Right hindlimb (tissue), 1 donor: ENCODE results near the gene LRRC45.

ENCODE experiments used
- DNase-seq: peaks from one replicate; pipeline ENCODE4 v3.0.0-alpha.2; 2018

Gene LRRC45

DNA sequence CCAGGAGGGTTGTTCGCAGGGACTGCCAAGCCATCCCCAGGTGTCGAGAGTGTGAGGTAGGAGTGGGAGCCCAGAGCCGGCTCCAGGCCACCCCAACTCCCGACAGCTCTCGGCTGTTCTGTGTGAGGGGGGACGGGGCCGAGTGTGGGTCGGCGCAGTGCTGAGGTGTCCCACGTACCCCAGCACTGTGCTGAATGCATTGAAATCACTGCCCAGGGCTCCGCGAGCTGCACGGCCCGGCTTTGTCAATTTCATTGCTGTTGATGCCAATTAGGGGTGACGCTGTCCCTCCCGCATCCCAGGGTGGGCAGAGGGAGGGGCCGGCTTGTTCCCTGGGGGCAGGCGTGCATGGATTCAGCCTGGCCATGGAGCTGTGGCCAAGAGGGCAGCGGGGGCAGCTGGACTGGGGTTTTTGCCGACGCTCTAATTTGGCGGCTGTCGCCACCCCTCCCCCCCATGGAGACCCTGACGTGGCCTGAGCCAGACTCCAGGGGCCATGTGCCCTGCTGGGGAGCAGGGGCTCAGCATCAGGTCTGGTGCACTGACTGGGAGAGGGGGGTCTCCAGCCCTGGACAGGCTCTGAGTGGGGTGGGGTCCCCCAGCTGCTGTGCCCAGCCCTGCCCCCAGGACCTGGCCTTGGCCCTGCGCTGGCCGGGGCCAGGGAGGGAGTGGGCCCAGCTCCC lies 14.7 kb upstream of the LRRC45 start:
- no peak for DNase-seq

DNA sequence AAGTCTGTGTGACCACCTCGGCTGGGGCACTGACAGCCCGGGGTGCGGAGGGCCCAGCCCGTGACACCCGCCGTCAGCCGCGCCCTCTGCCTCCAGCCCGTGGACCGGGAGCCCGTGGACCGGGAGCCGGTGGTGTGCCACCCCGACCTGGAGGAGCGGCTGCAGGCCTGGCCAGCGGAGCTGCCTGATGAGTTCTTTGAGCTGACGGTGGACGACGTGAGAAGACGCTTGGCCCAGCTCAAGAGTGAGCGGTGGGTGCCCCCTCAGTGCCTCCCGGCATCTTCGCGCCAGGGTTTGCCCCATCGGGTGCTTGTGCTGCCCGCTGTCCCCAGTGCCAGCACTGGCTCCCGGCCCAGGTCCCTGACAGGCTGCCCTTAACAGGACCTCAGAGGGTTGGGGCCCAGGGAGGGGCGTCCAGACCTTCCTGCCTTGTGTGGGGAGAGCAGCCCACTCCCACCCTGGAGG lies 14.1 kb upstream of the LRRC45 start:
- no peak for DNase-seq

DNA sequence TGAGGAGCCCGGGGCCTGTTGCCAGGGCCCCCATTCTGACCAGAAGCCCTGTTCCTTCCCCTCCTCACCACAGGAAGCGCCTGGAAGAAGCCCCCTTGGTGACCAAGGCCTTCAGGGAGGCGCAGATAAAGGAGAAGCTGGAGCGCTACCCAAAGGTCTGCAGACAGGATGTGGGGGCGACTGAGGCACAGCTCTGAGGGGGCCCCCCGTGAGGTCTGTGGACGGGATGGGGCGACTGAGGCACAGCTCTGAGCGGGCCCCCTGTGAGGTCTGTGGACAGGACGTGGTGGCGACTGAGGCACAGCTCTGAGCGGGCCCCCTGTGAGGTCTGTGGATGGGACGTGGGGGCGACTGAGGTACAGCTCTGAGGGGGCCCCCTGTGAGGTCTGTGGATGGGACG lies 13.7 kb upstream of the LRRC45 start:
- DNase-seq = no peak

DNA sequence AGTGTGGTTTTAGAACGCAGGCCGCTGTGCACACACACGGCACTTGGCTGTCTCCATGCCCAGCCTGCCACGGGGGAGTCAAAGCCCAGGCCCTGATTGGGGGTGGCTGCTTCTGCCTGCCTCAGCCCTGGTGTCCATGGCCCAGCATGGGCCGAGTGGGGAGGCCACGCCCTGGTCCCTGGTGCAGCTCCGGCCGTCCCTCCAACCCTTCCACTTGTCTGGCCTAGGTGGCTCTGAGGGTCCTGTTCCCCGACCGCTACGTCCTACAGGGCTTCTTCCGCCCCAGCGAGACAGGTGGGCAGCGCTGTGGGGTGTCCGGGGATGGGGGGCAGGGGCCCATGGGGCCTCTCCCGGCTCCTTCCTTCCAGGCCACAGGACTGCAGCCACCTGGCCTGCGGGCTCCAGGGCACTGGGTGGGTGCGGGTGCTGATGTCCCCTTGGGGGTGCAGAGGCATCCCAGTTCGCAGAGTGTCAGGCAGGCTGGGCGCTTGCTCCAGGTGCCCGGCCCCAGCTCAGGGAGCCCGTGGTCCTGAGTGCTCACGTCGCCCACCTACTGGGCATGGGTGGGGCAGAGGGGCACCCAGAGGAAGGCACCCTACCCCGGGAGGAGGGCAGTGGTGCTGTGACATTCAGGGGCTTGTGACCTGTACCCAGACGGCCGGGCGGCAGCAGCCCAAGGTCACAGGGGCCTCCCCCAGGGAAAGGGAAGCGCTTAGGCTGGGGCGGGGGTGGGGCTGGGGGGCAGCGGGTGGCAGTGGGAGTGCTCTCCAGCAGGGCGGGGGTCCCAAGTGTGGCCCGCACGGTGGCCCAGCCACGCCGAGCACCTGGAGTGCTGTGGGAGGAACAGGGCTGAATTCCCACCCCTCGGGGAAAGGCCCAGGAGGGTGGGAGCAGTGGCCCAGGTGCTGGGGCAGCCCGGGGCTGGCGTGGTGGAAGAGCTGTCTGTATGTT lies 12.3 kb upstream of the LRRC45 start:
- no peak for DNase-seq

DNA sequence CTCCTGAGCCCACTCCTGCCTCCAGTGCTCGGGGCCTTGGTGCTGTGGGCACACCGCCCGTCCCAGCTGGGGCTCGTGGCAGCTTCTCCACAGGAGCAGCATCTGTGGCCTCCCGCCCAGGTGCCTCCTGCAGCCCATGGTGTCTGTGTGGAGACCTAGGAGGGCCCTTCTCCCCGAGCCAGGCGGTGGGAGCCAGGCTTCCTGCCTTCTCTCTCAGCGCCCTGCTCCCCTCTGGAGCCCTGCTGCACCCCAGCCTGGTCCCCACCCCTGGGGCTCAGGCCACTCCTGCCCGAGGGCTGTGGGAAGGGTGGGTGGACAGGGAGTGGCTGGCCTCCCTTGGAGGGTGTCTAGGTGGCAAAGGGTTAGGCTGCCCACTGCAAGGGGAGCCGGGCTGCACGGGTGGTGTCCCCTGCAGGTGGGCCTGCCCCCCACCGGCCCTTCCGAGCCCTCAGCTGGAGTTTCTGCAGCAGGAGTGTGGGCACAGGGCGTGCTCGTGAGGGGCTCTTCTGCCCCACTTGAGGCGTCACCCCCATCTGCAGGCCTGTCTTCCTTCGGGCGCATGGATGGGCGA lies 11.4 kb upstream of the LRRC45 start:
- no peak for DNase-seq

DNA sequence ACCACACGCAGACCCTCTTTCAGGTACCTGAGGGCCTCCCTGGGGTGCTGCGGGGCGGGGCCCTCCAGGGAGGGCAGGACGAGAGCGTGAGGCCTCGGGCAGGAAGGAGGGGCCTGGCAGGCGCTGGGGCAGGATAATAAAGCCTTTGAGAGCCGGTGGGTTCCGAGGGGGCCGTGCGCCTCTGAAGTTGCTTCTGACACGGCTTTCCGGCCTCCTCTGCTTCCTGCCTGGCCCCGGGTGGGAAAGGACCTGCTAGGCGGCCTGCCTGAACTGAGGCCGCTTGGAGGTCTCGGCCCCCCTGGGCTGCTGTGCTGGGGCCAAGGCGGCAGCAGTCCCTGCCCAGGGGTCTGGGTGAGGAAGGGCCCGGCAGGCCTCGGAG lies 10.9 kb upstream of the LRRC45 start:
- no peak for DNase-seq

DNA sequence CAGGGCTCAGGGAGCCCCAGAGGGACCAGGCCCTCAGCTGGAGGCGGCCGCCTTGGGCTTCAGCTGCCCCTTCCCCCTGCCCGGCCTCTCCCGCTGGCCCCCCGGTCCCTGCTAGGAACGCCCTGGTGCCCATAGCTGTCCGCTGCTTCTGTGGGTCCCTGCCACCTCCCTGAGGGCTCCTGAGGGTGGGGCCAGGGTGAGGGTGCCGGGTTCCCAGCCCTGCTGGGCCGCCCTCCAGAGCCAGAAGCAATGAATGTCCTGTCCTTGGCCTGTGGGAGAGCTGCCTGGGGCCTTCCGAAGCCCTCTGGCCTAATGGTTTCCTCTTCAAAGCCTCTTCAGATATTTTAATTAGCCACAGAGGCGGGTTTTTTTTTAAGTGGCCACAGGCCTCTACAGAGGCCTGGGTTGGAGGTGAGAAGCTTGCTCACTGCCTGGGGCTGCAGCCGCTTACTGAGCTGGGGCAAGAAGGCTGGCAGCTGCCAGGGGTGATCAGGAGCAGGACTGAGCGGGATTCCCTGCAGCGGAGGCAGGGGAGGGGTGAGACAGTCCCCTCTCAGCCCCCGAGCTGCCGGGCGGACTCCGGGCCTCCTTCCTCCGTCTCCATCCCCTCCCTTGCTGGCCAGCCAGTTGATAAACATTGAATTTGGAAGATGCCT lies 10.3 kb upstream of the LRRC45 start:
- no peak for DNase-seq

DNA sequence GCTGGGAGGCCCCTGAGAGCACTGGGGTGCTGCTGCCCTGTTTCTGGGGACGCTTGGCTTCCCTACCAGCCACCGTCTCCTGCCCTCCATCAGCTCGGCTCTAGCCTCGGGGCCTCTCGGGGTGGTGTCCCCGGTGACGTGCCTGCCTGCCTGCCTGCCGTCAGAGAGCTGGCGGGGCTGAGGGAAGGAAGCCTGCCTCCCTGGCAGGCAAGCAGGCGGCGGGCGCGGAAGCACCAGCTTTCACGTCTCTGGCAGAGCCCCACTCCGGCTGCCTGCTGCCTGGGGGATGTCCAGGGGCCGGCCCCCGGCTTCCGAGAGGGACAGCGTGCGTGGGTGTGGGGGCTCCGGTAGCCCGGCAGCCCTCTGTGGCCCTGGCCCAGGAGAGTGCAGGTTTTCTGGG lies 9.8 kb upstream of the LRRC45 start:
- peak; percentile 69 for DNase-seq

DNA sequence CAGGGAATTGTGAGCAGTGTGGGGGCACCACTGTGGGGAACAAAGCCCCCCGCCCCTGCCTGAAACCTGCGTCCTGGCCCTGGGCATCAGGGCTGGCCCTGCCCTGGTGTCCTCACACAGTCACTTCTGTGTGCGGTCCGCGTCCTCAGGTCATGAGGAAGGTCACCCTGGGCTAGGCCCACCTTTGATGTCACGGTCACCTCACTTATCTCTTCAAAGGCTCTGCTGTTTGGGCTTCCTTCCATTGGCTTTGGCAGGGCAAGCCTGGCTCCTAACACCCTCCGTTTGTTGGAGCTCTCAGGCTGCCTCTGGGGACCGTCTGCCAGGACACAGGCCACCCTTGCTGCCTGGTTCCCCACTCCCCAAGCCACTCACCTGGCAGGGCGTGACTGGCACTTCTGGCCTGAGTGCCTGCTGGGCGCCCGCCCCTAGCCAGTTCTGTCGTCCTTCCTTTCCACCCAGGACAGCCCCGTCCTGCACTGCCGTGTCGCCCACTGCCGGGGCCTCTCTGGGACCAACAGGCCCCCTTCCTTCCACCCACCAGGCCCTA lies 9.3 kb upstream of the LRRC45 start:
- DNase-seq = no peak

DNA sequence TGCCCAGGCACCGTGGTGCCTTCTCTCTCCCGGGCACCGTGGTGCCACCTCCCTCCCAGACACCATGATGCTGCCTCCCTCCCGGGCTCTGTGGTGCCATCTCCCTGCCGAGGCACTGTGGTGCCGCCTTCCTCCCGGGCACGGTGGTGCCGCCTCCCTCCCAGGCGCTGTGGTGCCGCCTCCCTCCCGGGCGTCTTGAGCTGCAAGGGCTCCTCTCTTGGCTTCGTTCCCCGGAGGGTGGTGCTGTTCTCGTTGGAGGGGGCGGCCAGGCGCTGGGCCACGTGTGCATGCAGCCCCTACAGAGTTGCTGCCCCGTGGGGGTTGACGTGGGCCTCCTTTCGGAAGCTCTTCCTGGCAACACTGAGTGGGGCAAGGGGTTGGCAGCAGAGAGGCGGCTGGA lies 8.7 kb upstream of the LRRC45 start:
- no peak for DNase-seq

DNA sequence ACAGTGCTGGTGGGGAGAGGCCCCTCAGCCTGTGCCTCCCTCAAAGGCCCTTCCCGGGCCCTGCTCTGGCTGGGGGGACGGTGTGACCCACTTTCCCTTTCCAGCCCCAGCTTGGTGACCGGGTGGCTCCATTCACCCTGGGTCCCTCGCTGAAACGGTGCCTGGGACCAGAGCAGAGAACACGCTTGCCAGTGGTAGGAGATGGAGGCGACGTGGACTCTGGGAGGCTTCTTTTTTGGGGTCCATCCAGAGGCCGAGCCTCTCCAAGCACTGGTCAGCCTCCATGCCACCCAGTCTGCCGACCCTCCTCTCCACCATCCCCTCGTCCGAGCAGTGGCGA lies 8.2 kb upstream of the LRRC45 start:
- DNase-seq = no peak

DNA sequence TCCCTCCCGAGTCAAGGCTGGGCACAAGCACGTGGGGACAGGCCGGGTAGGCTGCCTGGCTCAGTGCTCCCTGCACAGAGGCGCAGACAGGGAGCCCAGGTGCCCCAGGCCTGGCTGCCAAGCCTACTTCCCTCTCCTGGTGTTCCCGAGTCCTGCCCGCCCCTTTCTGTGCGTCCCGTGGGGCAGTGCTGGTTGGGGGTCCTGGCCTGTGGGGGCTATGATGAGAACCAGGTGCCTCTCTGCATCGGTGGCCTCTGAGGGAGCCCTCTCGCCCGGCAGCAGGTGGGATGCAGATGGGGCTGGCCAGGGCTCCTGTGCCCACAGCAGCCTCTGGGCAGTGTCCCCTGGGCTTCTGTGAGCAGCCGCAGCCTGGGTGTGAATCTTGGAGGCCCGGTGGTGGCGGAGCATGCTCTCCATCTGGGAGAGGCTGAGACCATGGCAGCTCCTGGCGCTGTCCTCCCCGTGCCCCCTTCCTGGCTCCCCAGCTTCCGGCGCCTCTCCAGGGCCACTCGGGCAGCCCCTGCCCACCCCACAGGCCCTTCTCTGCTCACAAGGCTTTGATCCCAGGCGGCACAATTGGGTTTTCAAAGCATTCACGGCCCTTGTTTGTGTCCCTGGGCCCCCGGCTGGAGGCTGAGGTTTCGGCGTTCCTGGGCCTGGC lies 7.7 kb upstream of the LRRC45 start:
- no peak for DNase-seq

DNA sequence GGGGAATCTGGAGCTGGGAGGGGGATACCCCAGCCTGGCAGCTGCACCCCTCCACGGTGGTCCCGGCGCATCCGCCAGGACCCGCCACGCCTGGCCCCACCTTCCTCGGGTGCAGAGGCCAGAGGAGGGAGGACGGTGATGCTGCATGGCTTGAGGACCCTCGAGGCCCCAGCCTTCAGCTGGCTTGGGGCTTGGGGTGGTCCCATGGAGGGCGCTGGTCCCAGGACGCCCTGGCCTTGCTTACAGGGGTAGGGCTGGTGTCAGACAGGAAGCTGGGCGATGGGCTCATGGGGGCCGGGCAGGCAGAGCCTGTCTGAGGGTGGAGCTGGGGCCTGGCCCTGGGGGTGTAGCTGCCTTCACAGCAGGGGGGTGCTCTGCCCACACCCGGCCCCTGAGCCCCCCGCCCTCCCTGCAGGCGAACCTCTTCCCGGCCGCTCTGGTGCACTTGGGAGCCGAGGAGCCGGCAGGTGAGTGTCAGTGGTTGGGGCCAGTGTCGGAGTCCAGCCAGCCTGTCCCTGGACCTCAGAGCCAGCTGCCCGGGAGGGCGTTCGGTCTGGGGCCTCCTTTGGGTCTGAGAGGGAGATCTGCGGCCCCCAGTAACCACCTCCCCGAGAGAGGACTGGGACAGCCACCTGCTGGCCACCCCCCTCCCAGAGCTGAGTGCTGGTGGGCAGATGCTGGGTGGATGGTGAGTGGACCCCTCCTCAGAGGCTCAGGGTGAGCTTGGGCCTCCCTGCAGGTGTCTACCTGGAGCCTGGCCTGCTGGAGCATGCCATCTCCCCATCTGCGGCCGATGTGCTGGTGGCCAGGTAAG lies 6.8 kb upstream of the LRRC45 start:
- no peak for DNase-seq

DNA sequence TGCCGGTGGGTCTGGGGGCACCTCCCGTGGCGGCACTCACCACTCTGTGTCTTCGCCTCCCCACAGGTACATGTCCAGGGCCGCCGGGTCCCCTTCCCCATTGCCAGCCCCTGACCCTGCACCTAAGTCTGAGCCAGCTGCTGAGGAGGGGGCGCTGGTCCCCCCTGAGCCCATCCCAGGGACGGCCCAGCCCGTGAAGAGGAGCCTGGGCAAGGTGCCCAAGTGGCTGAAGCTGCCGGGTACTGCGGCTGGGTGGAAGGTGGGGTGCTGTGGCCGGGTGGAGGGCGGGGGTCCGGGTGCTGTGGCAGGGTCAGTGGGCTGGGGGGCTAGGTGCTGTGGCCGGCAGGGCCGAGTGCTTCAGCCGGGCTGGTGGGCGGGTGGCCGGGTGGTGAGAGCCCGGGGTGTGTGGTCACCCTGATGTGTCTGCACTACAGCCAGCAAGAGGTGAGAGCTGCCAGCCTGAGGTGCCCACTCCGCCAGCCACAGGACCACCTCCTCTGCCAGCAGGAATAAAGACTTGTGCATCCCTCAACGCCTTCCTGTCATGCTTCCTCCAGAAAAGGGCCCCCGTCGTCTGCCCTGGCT lies 6.1 kb upstream of the LRRC45 start:
- no peak for DNase-seq

DNA sequence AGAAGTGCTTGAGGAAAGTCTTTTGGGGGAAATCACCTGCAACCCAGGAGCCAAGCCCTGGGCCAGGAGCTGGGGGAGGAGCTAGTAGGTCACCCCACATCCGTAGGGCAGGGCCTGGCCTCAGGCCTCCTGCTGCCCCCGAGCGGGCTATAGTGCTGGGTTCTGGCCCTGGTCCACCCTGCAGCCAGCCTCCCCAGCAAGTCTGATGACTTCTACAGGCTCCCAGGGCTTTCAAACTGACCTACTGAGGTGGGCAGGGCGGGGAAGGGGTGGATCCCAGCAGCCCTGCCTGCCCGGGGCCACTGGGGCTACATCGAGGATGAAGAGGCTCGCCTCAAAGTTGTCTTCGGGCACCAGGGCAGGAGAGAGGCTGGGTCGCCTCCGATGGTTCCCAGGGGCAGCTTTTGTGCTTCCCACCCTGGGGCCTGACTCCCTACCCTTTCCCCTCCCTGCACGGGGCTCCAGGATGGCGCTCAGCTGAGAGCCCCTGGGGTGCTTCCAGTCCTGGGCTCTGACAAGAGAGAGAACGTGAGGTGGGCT lies 5.4 kb upstream of the LRRC45 start:
- no peak for DNase-seq

DNA sequence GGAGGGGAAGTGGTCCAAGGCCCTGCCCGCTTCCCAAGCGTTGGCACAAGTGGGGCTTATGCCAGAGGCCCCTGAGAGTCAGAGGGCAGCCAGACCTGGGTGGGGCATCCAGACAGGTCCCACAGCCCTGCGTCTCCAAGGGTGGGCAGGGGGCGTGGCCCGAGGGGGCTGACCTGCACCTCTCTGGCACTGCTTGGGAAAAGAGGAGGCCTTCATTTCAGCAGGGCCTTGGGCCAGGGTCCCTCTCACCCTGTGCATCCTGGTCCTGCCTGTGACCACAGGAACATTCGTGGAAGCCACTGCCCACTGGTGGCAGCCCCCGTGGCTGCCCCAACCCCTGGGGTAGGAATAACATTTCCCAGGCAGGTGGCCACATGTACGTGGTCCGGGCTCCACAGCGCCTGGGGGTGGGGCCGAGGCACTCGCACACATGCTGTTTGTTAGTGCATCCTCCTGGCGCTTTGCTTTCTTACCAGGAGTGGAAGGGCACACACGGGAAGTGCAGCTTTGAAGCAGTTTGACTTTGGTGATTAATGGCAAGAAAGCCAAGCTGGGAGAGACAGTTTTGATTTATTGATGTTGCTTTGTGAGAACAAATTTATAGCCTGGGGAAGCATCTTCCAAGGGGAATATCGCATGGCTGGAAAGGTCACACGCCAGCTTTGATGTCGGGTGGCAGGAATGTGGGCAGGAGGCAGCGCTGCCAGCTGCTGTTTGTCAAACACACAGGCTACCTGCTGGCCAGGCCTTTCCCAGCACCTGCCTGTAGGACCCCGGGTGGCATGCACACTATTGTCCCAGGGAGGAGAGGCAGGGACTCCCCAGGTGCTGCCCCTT lies 4.7 kb upstream of the LRRC45 start:
- no peak for DNase-seq

DNA sequence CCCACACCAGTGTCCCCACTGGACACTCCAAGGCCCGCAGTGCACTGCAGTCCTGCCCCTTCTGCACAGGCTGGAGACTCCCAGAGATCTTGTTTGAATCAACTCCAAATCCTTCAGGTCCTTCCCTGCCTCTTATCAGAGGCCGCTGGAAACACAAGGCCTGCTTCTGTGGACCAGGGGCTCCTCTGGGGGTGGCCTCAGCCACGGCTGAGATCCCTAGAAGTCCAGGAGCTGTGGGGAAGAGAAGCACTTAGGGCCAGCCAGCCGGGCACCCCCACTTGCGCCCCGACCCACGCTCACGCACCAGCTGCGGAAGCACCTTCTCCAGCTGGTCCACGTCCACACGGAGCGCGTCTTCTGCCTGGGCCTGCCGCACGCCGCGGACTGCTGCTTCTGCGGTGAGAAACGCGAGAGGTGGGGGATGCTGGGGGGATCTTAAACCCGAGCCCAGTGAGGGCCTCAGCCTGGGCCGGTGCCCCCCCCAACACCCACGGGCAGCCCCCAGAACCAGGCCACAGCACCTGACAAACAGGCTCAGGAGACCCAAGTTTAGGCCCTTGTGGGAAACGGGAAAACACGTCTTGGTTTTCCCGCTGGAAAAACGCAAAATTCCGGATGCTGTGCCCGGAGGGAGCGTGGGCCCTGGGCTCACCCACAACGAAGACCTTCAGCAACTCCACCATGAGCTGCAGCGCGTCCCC lies 4.0 kb upstream of the LRRC45 start:
- no peak for DNase-seq

DNA sequence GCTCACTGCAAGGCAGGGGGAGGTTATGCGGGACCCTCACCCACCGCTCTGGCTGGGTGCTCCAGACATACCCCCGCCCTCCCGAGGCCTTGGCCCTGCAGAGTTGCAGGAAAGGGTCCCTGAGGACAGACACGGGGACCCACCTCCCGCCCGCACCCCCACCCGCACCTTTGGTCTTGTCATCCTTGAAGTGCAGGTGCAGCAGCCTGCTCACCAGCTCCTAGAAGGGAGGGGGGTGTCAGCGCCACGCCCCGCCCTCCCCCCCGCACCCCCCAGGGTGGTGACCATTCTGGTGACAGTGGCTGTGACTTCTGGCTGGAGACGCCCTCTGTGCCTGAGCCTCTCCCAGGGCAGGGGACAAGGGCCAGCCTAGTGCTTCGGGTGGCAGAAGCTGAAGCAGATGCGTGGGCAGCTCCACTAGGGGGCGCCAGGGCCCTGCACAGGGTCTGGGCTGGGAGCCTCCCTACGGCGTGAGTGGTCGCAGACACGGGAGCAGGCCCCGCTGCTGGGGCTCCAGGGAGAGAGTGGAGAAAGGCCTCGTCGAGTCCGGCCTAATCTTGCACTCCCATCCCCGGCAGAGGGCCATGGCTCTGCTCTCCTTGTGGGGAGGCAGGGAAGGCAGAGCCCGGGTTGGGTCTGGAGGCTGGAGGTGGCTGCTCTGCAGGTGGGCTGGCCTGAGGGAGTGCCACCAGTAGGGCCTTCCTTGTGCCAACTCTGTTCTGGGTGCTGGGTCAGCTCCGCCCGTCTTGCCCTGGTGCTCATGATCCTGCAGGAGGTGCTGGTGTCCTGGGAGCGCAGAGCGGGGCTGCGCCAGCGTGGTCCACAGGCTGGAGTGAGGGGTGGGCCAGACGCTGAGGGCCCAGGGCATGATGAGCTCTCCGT lies 3.2 kb upstream of the LRRC45 start:
- no peak for DNase-seq
